ENCODE results near the gene FOXP2.

FOXP2 gene

DNA sequence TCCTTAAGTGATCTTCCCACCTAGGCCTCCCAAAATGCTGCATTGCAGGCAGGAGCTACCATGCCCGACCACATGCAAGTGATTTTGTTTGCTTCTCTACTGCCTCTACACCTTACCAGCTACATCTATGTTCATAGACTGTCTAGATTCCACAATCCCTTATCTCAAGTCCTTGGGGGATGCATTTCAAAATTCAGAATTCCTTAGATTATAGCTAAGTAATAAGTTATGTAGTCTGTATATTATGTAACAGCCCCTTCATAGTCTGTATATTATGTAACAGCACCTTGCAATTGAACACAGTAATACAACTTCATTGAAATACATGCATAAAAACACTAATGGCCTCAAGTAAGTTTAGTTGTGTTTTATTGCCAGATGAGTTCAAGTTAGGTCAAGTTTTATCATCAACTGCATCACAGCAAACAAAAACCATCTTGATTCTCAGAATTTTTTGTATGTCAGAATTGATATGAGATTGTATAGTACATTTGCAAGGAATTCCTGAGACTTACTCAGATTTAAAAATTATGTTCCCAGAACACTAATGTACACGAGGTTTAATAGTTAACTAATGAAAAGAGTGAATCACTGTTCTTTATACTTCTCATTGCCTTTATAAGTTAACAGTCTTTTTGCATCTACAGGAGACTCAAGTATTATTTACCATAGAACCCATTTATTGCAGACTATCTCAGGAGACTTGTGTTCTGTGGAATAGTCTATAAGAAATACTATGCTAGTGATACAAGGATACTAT is 11.6 kb upstream of the FOXP2 start:
- no peaks in the 10 kb centered on the region for H3K9me3 ChIP-seq (ENCODE audit: control insufficient read depth in 5 of 5, low read length in 5 of 5)
- no peaks in the 10 kb centered on the region for H3K27me3 ChIP-seq (ENCODE audit: control insufficient read depth in 5 of 5, insufficient read depth in 4 of 5, low read length in 5 of 5)
- no peak overlapping the region for H3K9ac ChIP-seq (ENCODE audit: low read length in 5 of 5)
- no peak overlapping the region for H3K4me3 ChIP-seq (ENCODE audit: low read depth in 1 of 5, low read length in 5 of 5)
- H3K27ac ChIP-seq (ENCODE audit: low read depth, low read length) = no peak overlapping the region
- H3K36me3 ChIP-seq (ENCODE audit: control insufficient read depth in 5 of 5, insufficient read depth in 5 of 5, low read length in 5 of 5) = no peaks in the 10 kb centered on the region
- peaks cover 0 to 6% (median 0%) of the 10 kb centered on the region in 5 donors for H3K4me1 ChIP-seq (ENCODE audit: control insufficient read depth in 5 of 5, insufficient read depth in 5 of 5, low read length in 5 of 5)

DNA sequence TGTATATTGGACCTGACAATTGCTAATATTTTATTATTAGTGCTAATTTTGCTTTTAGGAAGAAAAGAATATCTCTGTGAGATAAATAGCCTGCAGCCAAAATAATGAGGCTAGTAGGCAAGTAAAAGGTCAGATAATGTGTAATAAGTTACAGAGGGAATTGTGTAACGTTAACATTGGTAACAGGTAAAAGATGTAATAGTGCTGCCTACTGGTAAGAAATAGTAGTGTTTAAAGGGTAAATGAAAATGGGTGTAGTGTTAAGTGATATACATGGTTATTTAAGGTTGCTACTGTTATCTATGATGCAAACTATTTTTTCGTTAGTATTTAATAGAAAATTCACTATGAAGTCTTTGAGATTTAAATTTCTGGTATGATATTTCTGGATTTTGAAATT is 9.2 kb upstream of the FOXP2 start:
- Histone ChIP-seq H3K27me3 (ENCODE audit: control insufficient read depth in 5 of 5, insufficient read depth in 4 of 5, low read length in 5 of 5) (no peaks in the 10 kb centered on the region), H3K9ac (ENCODE audit: low read length in 5 of 5) (no peak overlapping the region), H3K36me3 (ENCODE audit: control insufficient read depth in 5 of 5, insufficient read depth in 5 of 5, low read length in 5 of 5) (no peaks in the 10 kb centered on the region), H3K4me1 (ENCODE audit: control insufficient read depth in 5 of 5, insufficient read depth in 5 of 5, low read length in 5 of 5) (peaks cover 0 to 6% (median 0%) of the 10 kb centered on the region in 5 donors), H3K9me3 (ENCODE audit: control insufficient read depth in 5 of 5, low read length in 5 of 5) (no peaks in the 10 kb centered on the region), H3K27ac (ENCODE audit: low read depth, low read length) (no peak overlapping the region), H3K4me3 (ENCODE audit: low read depth in 1 of 5, low read length in 5 of 5) (no peak overlapping the region)

DNA sequence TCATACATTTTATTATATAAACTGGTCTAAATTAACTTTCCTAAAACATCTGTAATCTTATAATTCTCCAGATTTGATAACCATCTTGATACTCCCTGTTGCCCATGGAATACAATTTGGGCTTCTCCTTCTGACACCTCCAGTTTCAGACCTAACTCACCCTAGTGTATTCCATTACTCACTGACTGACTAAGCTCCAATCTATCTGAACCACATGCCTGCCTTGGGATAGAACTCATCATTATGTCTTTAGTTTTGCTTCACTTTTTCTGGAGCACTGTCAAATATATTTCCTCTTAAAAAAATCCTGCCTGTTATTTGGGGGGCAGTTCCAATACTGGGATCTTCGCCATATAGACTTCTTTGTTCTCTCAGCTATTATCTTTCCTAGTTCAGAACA is 4.9 kb upstream of the FOXP2 start:
- Histone ChIP-seq H3K4me1 (ENCODE audit: control insufficient read depth in 5 of 5, insufficient read depth in 5 of 5, low read length in 5 of 5) (peaks cover 0 to 17% (median 12%) of the 10 kb centered on the region in 5 donors), H3K4me3 (ENCODE audit: low read depth in 1 of 5, low read length in 5 of 5) (no peak overlapping the region), H3K36me3 (ENCODE audit: control insufficient read depth in 5 of 5, insufficient read depth in 5 of 5, low read length in 5 of 5) (no peaks in the 10 kb centered on the region), H3K9ac (ENCODE audit: low read length in 5 of 5) (no peak overlapping the region), H3K27me3 (ENCODE audit: control insufficient read depth in 5 of 5, insufficient read depth in 4 of 5, low read length in 5 of 5) (no peaks in the 10 kb centered on the region), H3K27ac (ENCODE audit: low read depth, low read length) (no peak overlapping the region), H3K9me3 (ENCODE audit: control insufficient read depth in 5 of 5, low read length in 5 of 5) (no peaks in the 10 kb centered on the region)

DNA sequence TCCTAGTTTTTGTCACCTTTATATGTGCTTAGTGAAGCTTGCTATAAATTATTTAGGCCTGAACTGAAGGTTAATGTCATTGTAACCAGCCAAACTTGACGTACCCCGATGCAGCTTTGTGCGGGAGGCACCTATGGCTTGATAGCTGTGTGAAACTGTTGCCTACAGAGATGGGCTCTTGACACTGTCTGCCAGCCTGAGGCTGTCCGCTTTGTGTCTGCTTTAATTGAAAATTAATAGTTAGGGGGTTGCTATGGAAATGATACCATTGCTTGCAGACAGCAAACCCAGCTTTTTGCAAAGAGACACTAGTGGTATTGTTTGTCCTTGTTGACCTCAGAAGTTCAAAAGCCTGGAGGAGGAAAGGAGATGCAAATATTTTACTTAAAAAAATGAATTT is 2.1 kb upstream of the FOXP2 start:
- Histone ChIP-seq H3K27ac (ENCODE audit: low read depth, low read length) (no peak overlapping the region), H3K9me3 (ENCODE audit: control insufficient read depth in 5 of 5, low read length in 5 of 5) (no peaks in the 10 kb centered on the region), H3K27me3 (ENCODE audit: control insufficient read depth in 5 of 5, insufficient read depth in 4 of 5, low read length in 5 of 5) (no peaks in the 10 kb centered on the region), H3K4me3 (ENCODE audit: low read depth in 1 of 5, low read length in 5 of 5) (no peak overlapping the region), H3K9ac (ENCODE audit: low read length in 5 of 5) (no peak overlapping the region), H3K36me3 (ENCODE audit: control insufficient read depth in 5 of 5, insufficient read depth in 5 of 5, low read length in 5 of 5) (no peaks in the 10 kb centered on the region), H3K4me1 (ENCODE audit: control insufficient read depth in 5 of 5, insufficient read depth in 5 of 5, low read length in 5 of 5) (peaks cover 0 to 21% (median 19%) of the 10 kb centered on the region in 5 donors)

DNA sequence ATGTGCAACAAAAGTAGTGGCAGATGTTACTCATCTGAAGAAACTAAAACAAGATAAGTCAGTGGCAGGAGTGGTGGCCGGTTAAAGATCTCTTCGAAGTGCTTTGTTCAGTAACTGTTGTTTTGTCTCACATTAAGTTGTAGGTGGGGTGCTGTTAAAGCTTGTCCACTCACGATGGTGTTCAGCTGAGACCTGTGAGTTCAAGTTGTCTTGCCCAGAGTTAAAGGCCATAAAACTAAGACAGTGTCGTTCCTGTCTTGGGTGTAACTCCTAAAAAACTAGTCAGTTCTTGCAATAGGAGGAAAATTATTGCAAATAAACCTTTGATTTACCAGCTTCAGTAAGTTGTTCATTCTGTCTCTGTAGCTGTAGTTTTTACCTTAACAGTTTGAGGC is 857 bp upstream of the FOXP2 start:
- Histone ChIP-seq H3K9me3 (ENCODE audit: control insufficient read depth in 5 of 5, low read length in 5 of 5) (no peaks in the 10 kb centered on the region), H3K4me3 (ENCODE audit: low read depth in 1 of 5, low read length in 5 of 5) (no peak overlapping the region), H3K9ac (ENCODE audit: low read length in 5 of 5) (peak overlapping the region in 2 of 5 donors; percentile 28 to 36), H3K36me3 (ENCODE audit: control insufficient read depth in 5 of 5, insufficient read depth in 5 of 5, low read length in 5 of 5) (no peaks in the 10 kb centered on the region), H3K4me1 (ENCODE audit: control insufficient read depth in 5 of 5, insufficient read depth in 5 of 5, low read length in 5 of 5) (peaks cover 0 to 21% (median 19%) of the 10 kb centered on the region in 5 donors), H3K27me3 (ENCODE audit: control insufficient read depth in 5 of 5, insufficient read depth in 4 of 5, low read length in 5 of 5) (no peaks in the 10 kb centered on the region), H3K27ac (ENCODE audit: low read depth, low read length) (no peak overlapping the region)

DNA sequence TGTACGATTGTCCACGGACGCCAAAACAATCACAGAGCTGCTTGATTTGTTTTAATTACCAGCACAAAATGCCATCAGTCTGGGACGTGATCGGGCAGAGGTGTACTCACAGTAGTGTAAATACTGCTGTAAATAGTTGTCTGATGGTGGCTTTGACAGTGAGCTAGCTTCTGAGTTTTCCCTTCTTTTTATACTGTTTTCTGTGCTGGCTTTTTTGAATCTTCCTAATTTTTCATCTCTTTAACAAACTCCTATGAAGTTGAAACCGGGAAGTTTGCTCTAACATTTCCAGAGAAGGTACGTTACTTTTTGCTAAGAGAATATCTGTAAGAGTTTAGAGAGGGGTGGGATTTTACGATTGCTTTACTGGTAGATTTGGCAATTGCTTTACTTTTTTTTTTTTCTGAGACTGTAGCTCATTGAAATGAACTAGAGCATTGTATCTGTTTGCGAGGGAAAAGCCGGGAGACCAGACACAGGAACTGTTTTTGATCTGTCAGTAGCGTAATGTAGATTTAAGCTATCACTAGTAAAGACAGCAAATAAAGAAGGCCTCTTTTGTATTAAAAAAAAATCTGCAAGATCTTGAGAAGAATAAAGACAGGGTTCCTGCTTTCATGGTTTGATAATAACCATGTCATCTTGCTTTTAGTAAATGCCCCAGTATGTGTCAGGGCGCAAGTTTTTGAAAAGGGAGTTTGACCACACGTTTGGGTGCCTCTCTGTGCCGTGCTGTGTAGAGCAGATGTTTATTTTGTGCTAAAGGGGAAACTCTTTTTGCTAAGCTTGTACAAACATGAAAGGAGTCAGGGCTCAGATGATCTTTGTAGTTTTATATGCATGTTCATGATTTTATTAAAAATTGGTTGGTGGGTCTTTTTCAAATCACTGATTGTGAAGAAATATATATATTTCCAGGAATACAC is 712 bp downstream of the FOXP2 start:
- Histone ChIP-seq H3K9me3 (ENCODE audit: control insufficient read depth in 5 of 5, low read length in 5 of 5) (no peaks in the 10 kb centered on the region), H3K4me1 (ENCODE audit: control insufficient read depth in 5 of 5, insufficient read depth in 5 of 5, low read length in 5 of 5) (peaks cover 0 to 21% (median 19%) of the 10 kb centered on the region in 5 donors), H3K4me3 (ENCODE audit: low read depth in 1 of 5, low read length in 5 of 5) (peak overlapping the region; percentile 46 to 90 (median 62)), H3K9ac (ENCODE audit: low read length in 5 of 5) (peak overlapping the region; percentile 40 to 82 (median 55)), H3K27me3 (ENCODE audit: control insufficient read depth in 5 of 5, insufficient read depth in 4 of 5, low read length in 5 of 5) (no peaks in the 10 kb centered on the region), H3K36me3 (ENCODE audit: control insufficient read depth in 5 of 5, insufficient read depth in 5 of 5, low read length in 5 of 5) (no peaks in the 10 kb centered on the region), H3K27ac (ENCODE audit: low read depth, low read length) (peak overlapping the region; percentile 15)

DNA sequence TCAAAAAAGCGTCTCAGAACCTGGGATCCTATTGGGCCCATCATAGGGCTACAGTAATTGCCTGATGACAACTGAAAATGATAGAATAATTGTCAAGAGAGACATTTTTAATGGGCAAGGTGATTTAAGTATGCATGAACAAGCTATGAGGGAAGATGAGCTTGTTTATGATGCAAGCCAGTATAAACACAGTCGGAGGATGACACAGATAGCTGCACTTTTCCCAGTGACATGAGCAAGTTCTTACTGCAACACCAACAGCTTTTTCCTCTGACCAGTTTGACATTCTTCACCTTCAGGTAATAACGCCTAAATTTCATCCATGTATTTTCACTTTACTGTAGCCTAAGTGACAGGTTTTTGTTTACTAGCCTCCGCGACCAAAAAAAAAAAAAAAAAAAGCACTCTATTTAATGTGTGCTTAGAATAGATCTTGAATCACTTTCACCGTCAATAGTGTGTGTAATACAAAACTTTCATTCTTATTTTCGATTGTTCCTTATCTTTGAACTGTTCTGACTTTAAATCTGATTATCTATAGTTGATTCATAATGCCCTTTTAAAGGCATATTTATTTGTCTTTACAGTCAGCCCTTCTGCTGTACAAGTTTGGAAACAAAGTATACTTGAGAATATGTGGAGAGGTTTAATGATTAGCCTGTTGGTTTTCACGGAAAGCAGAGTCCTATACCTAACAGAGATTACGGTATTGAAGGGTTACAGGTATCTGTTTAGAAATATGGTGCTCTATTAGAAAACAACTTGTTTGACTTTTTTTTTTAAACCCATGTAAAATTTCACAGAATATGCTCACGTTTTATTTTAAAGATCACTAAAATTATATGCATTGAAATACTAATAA is 1.7 kb downstream of the FOXP2 start:
- no peak overlapping the region for H3K4me3 ChIP-seq (ENCODE audit: low read depth in 1 of 5, low read length in 5 of 5)
- peaks cover 0 to 21% (median 19%) of the 10 kb centered on the region in 5 donors for H3K4me1 ChIP-seq (ENCODE audit: control insufficient read depth in 5 of 5, insufficient read depth in 5 of 5, low read length in 5 of 5)
- no peaks in the 10 kb centered on the region for H3K9me3 ChIP-seq (ENCODE audit: control insufficient read depth in 5 of 5, low read length in 5 of 5)
- no peak overlapping the region for H3K9ac ChIP-seq (ENCODE audit: low read length in 5 of 5)
- no peaks in the 10 kb centered on the region for H3K27me3 ChIP-seq (ENCODE audit: control insufficient read depth in 5 of 5, insufficient read depth in 4 of 5, low read length in 5 of 5)
- no peak overlapping the region for H3K27ac ChIP-seq (ENCODE audit: low read depth, low read length)
- H3K36me3 ChIP-seq (ENCODE audit: control insufficient read depth in 5 of 5, insufficient read depth in 5 of 5, low read length in 5 of 5) = no peaks in the 10 kb centered on the region

DNA sequence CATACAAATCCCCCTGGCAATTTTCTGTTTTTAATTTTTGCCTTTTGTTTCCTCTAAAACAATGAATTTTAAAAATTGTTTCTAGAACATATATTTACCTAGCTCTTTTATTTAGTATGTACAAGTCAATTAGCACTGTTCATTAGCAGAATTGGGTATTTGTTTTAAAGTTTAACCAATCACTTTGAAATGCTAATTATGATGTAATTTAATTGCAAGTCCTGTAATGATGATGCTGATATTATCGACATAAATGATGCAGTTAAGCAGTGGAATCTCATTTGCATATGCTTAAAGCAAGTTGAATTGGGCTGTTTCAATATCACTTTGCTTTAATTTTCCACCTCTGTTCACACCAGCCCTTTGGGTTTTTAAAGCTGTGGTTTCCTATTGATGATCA is 2.7 kb downstream of the FOXP2 start:
- no peaks in the 10 kb centered on the region for H3K9me3 ChIP-seq (ENCODE audit: control insufficient read depth in 5 of 5, low read length in 5 of 5)
- peaks cover 0 to 21% (median 19%) of the 10 kb centered on the region in 5 donors for H3K4me1 ChIP-seq (ENCODE audit: control insufficient read depth in 5 of 5, insufficient read depth in 5 of 5, low read length in 5 of 5)
- H3K4me3 ChIP-seq (ENCODE audit: low read depth in 1 of 5, low read length in 5 of 5) = no peak overlapping the region
- no peak overlapping the region for H3K27ac ChIP-seq (ENCODE audit: low read depth, low read length)
- no peak overlapping the region for H3K9ac ChIP-seq (ENCODE audit: low read length in 5 of 5)
- no peaks in the 10 kb centered on the region for H3K36me3 ChIP-seq (ENCODE audit: control insufficient read depth in 5 of 5, insufficient read depth in 5 of 5, low read length in 5 of 5)
- no peaks in the 10 kb centered on the region for H3K27me3 ChIP-seq (ENCODE audit: control insufficient read depth in 5 of 5, insufficient read depth in 4 of 5, low read length in 5 of 5)

DNA sequence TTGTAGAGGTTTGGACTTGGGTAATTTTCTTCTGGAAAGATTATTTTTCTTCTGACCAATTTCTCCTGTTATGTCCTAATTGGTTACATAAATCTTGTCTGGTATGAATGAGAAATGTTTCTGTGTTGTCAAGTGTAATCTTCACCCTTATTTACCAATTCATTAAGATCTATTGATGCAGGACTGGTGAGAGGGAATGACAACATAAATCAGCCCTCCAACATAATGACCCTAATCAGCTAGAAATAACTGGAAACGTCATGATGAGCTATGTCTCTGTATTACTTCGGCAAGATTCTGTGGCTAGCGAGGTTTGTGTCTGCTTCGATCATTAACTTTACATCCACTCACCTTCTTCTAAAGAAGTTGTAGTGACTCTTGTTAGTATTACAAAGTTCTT is 3.5 kb downstream of the FOXP2 start:
- peaks cover 0 to 21% (median 19%) of the 10 kb centered on the region in 5 donors for H3K4me1 ChIP-seq (ENCODE audit: control insufficient read depth in 5 of 5, insufficient read depth in 5 of 5, low read length in 5 of 5)
- no peak overlapping the region for H3K9ac ChIP-seq (ENCODE audit: low read length in 5 of 5)
- no peak overlapping the region for H3K27ac ChIP-seq (ENCODE audit: low read depth, low read length)
- no peaks in the 10 kb centered on the region for H3K36me3 ChIP-seq (ENCODE audit: control insufficient read depth in 5 of 5, insufficient read depth in 5 of 5, low read length in 5 of 5)
- H3K9me3 ChIP-seq (ENCODE audit: control insufficient read depth in 5 of 5, low read length in 5 of 5) = no peaks in the 10 kb centered on the region
- no peaks in the 10 kb centered on the region for H3K27me3 ChIP-seq (ENCODE audit: control insufficient read depth in 5 of 5, insufficient read depth in 4 of 5, low read length in 5 of 5)
- H3K4me3 ChIP-seq (ENCODE audit: low read depth in 1 of 5, low read length in 5 of 5) = no peak overlapping the region
